GM19455 (cell line): ENCODE data around the gene NDNF.
A peak's percentile ranks its signal among the peaks of the same experiment; 100 is the strongest.

ENCODE experiments used
- ATAC-seq: cut with Tn5 transposase; IDR thresholded peaks from one replicate; pipeline ENCODE4 v1.9.1; 2021; ENCODE audit not compliant: unreplicated experiment

NDNF gene

GRCh38 chr4:121072224-121073003 is at the start of gene NDNF:
Gene NDNF (minus strand): TSS chr4:121072535. CDS start chr4:121045837, 26,698 bp downstream.
- ATAC-seq = no peak

GRCh38 chr4:121119715-121120114 is 47.4 kb upstream of the NDNF start:
- no peak for ATAC-seq

- ATAC-seq = no peak
Measured at GRCh38 chr4:121118344-121118743, 46.0 kb upstream of the NDNF start.

GRCh38 chr4:121114756-121115155 is 42.4 kb upstream of the NDNF start:
- ATAC-seq = no peak

- no peak for ATAC-seq
Measured at GRCh38 chr4:121112530-121112929, 40.2 kb upstream of the NDNF start.

- no peak for ATAC-seq
Measured at GRCh38 chr4:121108557-121108956, 36.2 kb upstream of the NDNF start.

GRCh38 chr4:121107507-121107906 is 35.2 kb upstream of the NDNF start:
- ATAC-seq = no peak

GRCh38 chr4:121100093-121100775 is 27.9 kb upstream of the NDNF start:
- peak; percentile 46 for ATAC-seq

GRCh38 chr4:121098266-121098665 is 25.9 kb upstream of the NDNF start:
- no peak for ATAC-seq

- no peak for ATAC-seq
Measured at GRCh38 chr4:121096629-121097028, 24.3 kb upstream of the NDNF start.

- no peak for ATAC-seq
Measured at GRCh38 chr4:121096191-121096590, 23.9 kb upstream of the NDNF start.

- ATAC-seq = no peak
Measured at GRCh38 chr4:121094297-121094966, 22.1 kb upstream of the NDNF start.

GRCh38 chr4:121093261-121093660 is 20.9 kb upstream of the NDNF start:
- ATAC-seq = no peak

- ATAC-seq = no peak
Measured at GRCh38 chr4:121091941-121092340, 19.6 kb upstream of the NDNF start.

GRCh38 chr4:121088867-121089266 is 16.5 kb upstream of the NDNF start:
- ATAC-seq = no peak

GRCh38 chr4:121079376-121079775 is 7.0 kb upstream of the NDNF start:
- ATAC-seq = no peak

GRCh38 chr4:121077496-121077895 is 5.2 kb upstream of the NDNF start:
- no peak for ATAC-seq

- ATAC-seq = no peak
Measured at GRCh38 chr4:121076416-121076815, 4.1 kb upstream of the NDNF start.

GRCh38 chr4:121073672-121074381 is 1.5 kb upstream of the NDNF start:
- no peak for ATAC-seq

- ATAC-seq = no peak
Measured at GRCh38 chr4:121073004-121073435, 685 bp upstream of the NDNF start.

GRCh38 chr4:121071640-121072223 is 603 bp downstream of the NDNF start:
- no peak for ATAC-seq
